IMR-90 (cell line): ENCODE results near the gene VTN. TPM values are rescaled to one million over a fixed set of nuclear protein-coding genes. Genes with fewer than 3 reads are reported as not detected.

Experiments used
- ATAC-seq: fragments of 200-7000 bp; cut with Tn5 transposase; 2 replicates; pipeline ENCODE4 v1.9.1; 2020; ENCODE audit warnings: low read depth, mild to moderate bottlenecking, moderate library complexity
- BruUV-seq: library from RNA; stranded (reverse); fragments of 400-500 nt; replicated peaks from 2 replicates; lab custom pipeline; 2021; lab: Mats Ljungman, UMichigan
- CTCF ChIA-PET: fragments of 300-600 bp; formaldehyde crosslinking; extraction: SDS; loops from one replicate; lab custom pipeline; 2021; ENCODE audit warnings: antibody characterized with exemption; lab: Yijun Ruan, JAX
- POLR2A ChIA-PET: fragments of 300-600 bp; sonication (Branson Sonifier 250); formaldehyde crosslinking; loops from one replicate; lab custom pipeline; 2022; ENCODE audit warnings: antibody characterized with exemption; ENCODE audit not compliant: unreplicated experiment; lab: Charles Lee
- DNase-seq: peaks from one replicate; pipeline ENCODE4 v3.0.0; 2013
- H2AFZ ChIP-seq: replicated peaks from 2 replicates; pipeline ENCODE3; 2013; ENCODE audit warnings: low read length, mild to moderate bottlenecking; ENCODE audit not compliant: poor library complexity
- H2AK5ac ChIP-seq: 2 replicates; pipeline ENCODE4 v1.6.1; 2013; ENCODE audit warnings: low read depth, low read length, inconsistent platforms
- H2AK9ac ChIP-seq: replicated peaks from 2 replicates; pipeline ENCODE3; 2013; ENCODE audit warnings: mild to moderate bottlenecking, low read depth, low read length, moderate library complexity; ENCODE audit not compliant: poor library complexity
- H2BK120ac ChIP-seq: 2 replicates; pipeline ENCODE4 v1.6.1; 2013; ENCODE audit warnings: low read depth, low read length, inconsistent platforms
- H2BK15ac ChIP-seq: 3 replicates; pipeline ENCODE4 v1.6.1; 2013; ENCODE audit warnings: low read depth, low read length, inconsistent platforms
- H2BK20ac ChIP-seq: 2 replicates; pipeline ENCODE4 v1.6.1; 2013; ENCODE audit warnings: low read depth, mild to moderate bottlenecking, inconsistent platforms, low read length, moderate library complexity
- H2BK5ac ChIP-seq: 2 replicates; pipeline ENCODE4 v1.6.1; 2013; ENCODE audit warnings: mild to moderate bottlenecking, low read depth, low read length, inconsistent platforms; ENCODE audit not compliant: poor library complexity, severe bottlenecking
- H3K14ac ChIP-seq: replicated peaks from 2 replicates; pipeline ENCODE4 v1.6.1; 2013; ENCODE audit warnings: low read depth, low read length, inconsistent platforms
- H3K18ac ChIP-seq: 2 replicates; pipeline ENCODE4 v1.6.1; 2013; ENCODE audit warnings: low read depth, low read length, control low read depth
- H3K23ac ChIP-seq: 2 replicates; pipeline ENCODE4 v1.6.1; 2013; ENCODE audit warnings: low read depth, low read length, inconsistent platforms
- H3K27ac ChIP-seq: 2 replicates; pipeline ENCODE4 v1.5.1; 2013; ENCODE audit warnings: mild to moderate bottlenecking, control low read depth, low read length; ENCODE audit not compliant: insufficient read depth
- H3K27me3 ChIP-seq: 2 replicates; pipeline ENCODE4 v1.6.1; 2013; ENCODE audit warnings: low read length; ENCODE audit not compliant: control insufficient read depth, insufficient read depth
- H3K36me3 ChIP-seq: 2 replicates; pipeline ENCODE4 v1.6.1; 2013; ENCODE audit warnings: low read length, mixed read lengths; ENCODE audit not compliant: control insufficient read depth, insufficient read depth
- H3K4ac ChIP-seq: 2 replicates; pipeline ENCODE4 v1.6.1; 2013; ENCODE audit warnings: low read depth, low read length, inconsistent platforms
- H3K4me1 ChIP-seq: 2 replicates; pipeline ENCODE4 v1.6.1; 2013; ENCODE audit warnings: low read length, mixed read lengths; ENCODE audit not compliant: control insufficient read depth, insufficient read depth
- H3K4me2 ChIP-seq: 2 replicates; pipeline ENCODE4 v1.6.1; 2013; ENCODE audit warnings: low read depth, mild to moderate bottlenecking, control low read depth, low read length, moderate library complexity
- H3K4me3 ChIP-seq: 2 replicates; pipeline ENCODE4 v1.5.1; 2013; ENCODE audit warnings: low read depth, mild to moderate bottlenecking, control low read depth, low read length, moderate library complexity; ENCODE audit not compliant: insufficient read depth
- H3K56ac ChIP-seq: 2 replicates; pipeline ENCODE4 v1.6.1; 2013; ENCODE audit warnings: low read length, inconsistent platforms; ENCODE audit not compliant: insufficient read depth; ENCODE audit errors: extremely low read depth
- H3K79me1 ChIP-seq, 2 experiments: 2 replicates each; pipeline ENCODE4 v1.6.1; 2013; ENCODE audit warnings: low read length in 2 of 2, inconsistent platforms in 1 of 2, low read depth in 1 of 2
- H3K9ac ChIP-seq: 2 replicates; pipeline ENCODE4 v1.6.1; 2013; ENCODE audit warnings: low read depth, low read length, control low read depth
- H3K9me1 ChIP-seq: 2 replicates; pipeline ENCODE4 v1.6.1; 2013; ENCODE audit warnings: low read length, inconsistent platforms; ENCODE audit not compliant: insufficient read depth
- H3K9me3 ChIP-seq: 2 replicates; pipeline ENCODE4 v1.6.1; 2013; ENCODE audit warnings: low read length; ENCODE audit not compliant: control insufficient read depth, insufficient read depth
- H4K20me1 ChIP-seq: 2 replicates; pipeline ENCODE4 v1.6.1; 2013; ENCODE audit warnings: low read length, inconsistent platforms; ENCODE audit not compliant: insufficient read depth
- H4K5ac ChIP-seq: 2 replicates; pipeline ENCODE4 v1.6.1; 2013; ENCODE audit warnings: mild to moderate bottlenecking, low read depth, low read length, control low read depth
- H4K8ac ChIP-seq, 2 experiments: 2 replicates each; pipeline ENCODE4 v1.6.1; 2013; ENCODE audit warnings: low read depth in 2 of 2, low read length in 2 of 2, control low read depth in 1 of 2, inconsistent platforms in 1 of 2
- H4K91ac ChIP-seq: 2 replicates; pipeline ENCODE4 v1.6.1; 2013; ENCODE audit warnings: low read depth, low read length, inconsistent platforms; ENCODE audit not compliant: insufficient read depth
- BHLHE40 ChIP-seq: fragments of 150-350 bp; IDR thresholded peaks from 2 replicates; pipeline ENCODE4 v1.6.1; 2016; ENCODE audit warnings: mild to moderate bottlenecking, low read depth, low read length
- CEBPB ChIP-seq: IDR thresholded peaks from 2 replicates; pipeline ENCODE4 v1.6.1; 2012; ENCODE audit warnings: low read depth, low read length, improper control_type of control experiment
- CHD1 ChIP-seq: IDR thresholded peaks from 2 replicates; pipeline ENCODE4 v1.6.1; 2012; ENCODE audit warnings: low read depth, low read length, improper control_type of control experiment
- MAFK ChIP-seq: IDR thresholded peaks from 2 replicates; pipeline ENCODE4 v1.6.1; 2012; ENCODE audit warnings: low read depth, low read length, improper control_type of control experiment
- MAZ ChIP-seq: IDR thresholded peaks from 2 replicates; pipeline ENCODE4 v1.6.1; 2012; ENCODE audit warnings: low read depth, mild to moderate bottlenecking, low read length, improper control_type of control experiment, moderate library complexity, borderline replicate concordance
- MXI1 ChIP-seq: IDR thresholded peaks from 2 replicates; pipeline ENCODE4 v1.6.1; 2012; ENCODE audit warnings: low read depth, mild to moderate bottlenecking, low read length, moderate library complexity, borderline replicate concordance
- NFE2L2 ChIP-seq: fragments of 150-350 bp; IDR thresholded peaks from 2 replicates; pipeline ENCODE4 v1.6.1; 2016; ENCODE audit warnings: low read depth, mild to moderate bottlenecking, low read length
- RAD21 ChIP-seq: IDR thresholded peaks from 2 replicates; pipeline ENCODE4 v1.6.1; 2012; ENCODE audit warnings: low read length, improper control_type of control experiment
- RCOR1 ChIP-seq: IDR thresholded peaks from 2 replicates; pipeline ENCODE4 v1.6.1; 2012; ENCODE audit warnings: mild to moderate bottlenecking, low read length, improper control_type of control experiment; ENCODE audit not compliant: insufficient replicate concordance
- WGBS, 2 experiments: methylation state at CpG; one replicate each; pipeline versions ENCODE4 v1.1.5 to v1.1.7; 2013; ENCODE audit warnings: missing lambda C conversion rate in 2 of 2; ENCODE audit not compliant: insufficient read length in 1 of 2; ENCODE audit errors: extremely low coverage in 2 of 2; 5-methylcytosine and 5-hydroxymethylcytosine counted together
- dilution Hi-C: fragments of 300-500 bp; cut with HindIII; formaldehyde crosslinking; loops from one replicate; pipeline ENCODE4 v1.14.3; 2018; ENCODE audit warnings: low sequenced_read_pairs; ENCODE audit not compliant: unreplicated experiment
- in situ Hi-C: fragments of 300-500 bp; cut with MboI; formaldehyde crosslinking; loops from 3 replicates; pipeline ENCODE4 v1.14.3; 2019; ENCODE audit warnings: low sequenced_read_pairs, inconsistent platforms, mixed read lengths
- intact Hi-C: fragments of 100-400 bp; cut with micrococcal nuclease; formaldehyde crosslinking; loops from 2 replicates; pipeline ENCODE4 v1.10.0; 2022
- polyA plus RNA-seq, 3 experiments: library from polyadenylated mRNA; depleted of rRNA; stranded (reverse); fragments of >200 nt; gene quantifications; 2 replicates each; pipeline ENCODE4 v1.2.3, GENCODE V29; 2012; ENCODE audit warnings: low replicate concordance in 1 of 3
- total RNA-seq: library from RNA; depleted of rRNA; stranded (reverse); fragments of >200 nt; gene quantifications from 2 replicates; pipeline ENCODE4 v1.2.3, GENCODE V29; 2012
- TF ChIP-seq, protein P1 (sequence below): fragments of 150-350 bp; IDR thresholded peaks from 2 replicates; pipeline ENCODE4 v1.6.1; 2016; ENCODE audit warnings: low read depth, mild to moderate bottlenecking, low read length, moderate library complexity, borderline replicate concordance
- TF ChIP-seq, protein P2 (sequence below): fragments of 150-350 bp; IDR thresholded peaks from 2 replicates; pipeline ENCODE4 v1.6.1; 2017; ENCODE audit warnings: mild to moderate bottlenecking, antibody characterized with exemption, low read length, low read depth

VTN gene
- total and polyA plus RNA-seq, 2 of the 4 experiments (the other 2 are of a cell fraction) = 0.18 to 1.0 TPM

GRCh38 chr17:28365487-28365886, 4.6 kb downstream of the VTN start:
- intact Hi-C loops (no loop called here), in situ Hi-C loops (no loop called here), dilution Hi-C loops (no loop called here)
- BruUV-seq = no TSS peak
- H2AK5ac ChIP-seq = no peak overlapping the region
- H2BK20ac ChIP-seq = no peak overlapping the region
- no peak overlapping the region for H4K91ac ChIP-seq
- H4K5ac ChIP-seq = no peak overlapping the region
- no peak overlapping the region for H3K27ac ChIP-seq
- no peak overlapping the region for H4K8ac ChIP-seq
- H3K4me3 ChIP-seq = no peak overlapping the region
- no peak overlapping the region for H3K9ac ChIP-seq
- H2AK9ac ChIP-seq = no peak overlapping the region
- no peaks in the 10 kb centered on the region; a peak in 1 of 4 replicates for H3K79me1 ChIP-seq
- H3K4me1 ChIP-seq = peaks cover 4% of the 10 kb centered on the region; the same call in 1 of the 2 replicates
- no peak overlapping the region for H2BK5ac ChIP-seq
- ATAC-seq = no peak
- H3K18ac ChIP-seq = no peak overlapping the region
- no peak overlapping the region for H2AFZ ChIP-seq
- no peak overlapping the region for H2BK120ac ChIP-seq
- H3K9me1 ChIP-seq = peaks cover 8% of the 10 kb centered on the region; the same call in 1 of the 2 replicates
- no peaks in the 10 kb centered on the region for H3K9me3 ChIP-seq
- no CpG with 5 or more reads among the region's 3 CpGs for WGBS, 2 experiments
- no peak overlapping the region for H3K23ac ChIP-seq
- no peaks in the 10 kb centered on the region for H3K27me3 ChIP-seq
- CTCF ChIA-PET = no interaction called here
- H2BK15ac ChIP-seq = no peak overlapping the region
- no peak for DNase-seq
- POLR2A ChIA-PET = no interaction called here
- H3K4ac ChIP-seq = no peak overlapping the region
- H4K20me1 ChIP-seq = peaks cover 4% of the 10 kb centered on the region; the same call in 1 of the 2 replicates
- H3K4me2 ChIP-seq = no peak overlapping the region
- H3K56ac ChIP-seq = no peak overlapping the region
- TF ChIP-seq MAFK = no peak
- TF ChIP-seq MAZ = no peak
- TF ChIP-seq RAD21 = no peak
- no peak for TF ChIP-seq NFE2L2
- TF ChIP-seq CHD1 = no peak
- TF ChIP-seq, protein P1, sequence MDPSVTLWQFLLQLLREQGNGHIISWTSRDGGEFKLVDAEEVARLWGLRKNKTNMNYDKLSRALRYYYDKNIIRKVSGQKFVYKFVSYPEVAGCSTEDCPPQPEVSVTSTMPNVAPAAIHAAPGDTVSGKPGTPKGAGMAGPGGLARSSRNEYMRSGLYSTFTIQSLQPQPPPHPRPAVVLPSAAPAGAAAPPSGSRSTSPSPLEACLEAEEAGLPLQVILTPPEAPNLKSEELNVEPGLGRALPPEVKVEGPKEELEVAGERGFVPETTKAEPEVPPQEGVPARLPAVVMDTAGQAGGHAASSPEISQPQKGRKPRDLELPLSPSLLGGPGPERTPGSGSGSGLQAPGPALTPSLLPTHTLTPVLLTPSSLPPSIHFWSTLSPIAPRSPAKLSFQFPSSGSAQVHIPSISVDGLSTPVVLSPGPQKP = no peak
- TF ChIP-seq MXI1 = no peak
- TF ChIP-seq BHLHE40 = no peak
- no peak for TF ChIP-seq CEBPB
- TF ChIP-seq RCOR1 = no peak
- TF ChIP-seq, protein P2, sequence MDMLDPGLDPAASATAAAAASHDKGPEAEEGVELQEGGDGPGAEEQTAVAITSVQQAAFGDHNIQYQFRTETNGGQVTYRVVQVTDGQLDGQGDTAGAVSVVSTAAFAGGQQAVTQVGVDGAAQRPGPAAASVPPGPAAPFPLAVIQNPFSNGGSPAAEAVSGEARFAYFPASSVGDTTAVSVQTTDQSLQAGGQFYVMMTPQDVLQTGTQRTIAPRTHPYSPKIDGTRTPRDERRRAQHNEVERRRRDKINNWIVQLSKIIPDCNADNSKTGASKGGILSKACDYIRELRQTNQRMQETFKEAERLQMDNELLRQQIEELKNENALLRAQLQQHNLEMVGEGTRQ = no peak
- peaks cover 19% of the 10 kb centered on the region for H3K36me3 ChIP-seq
- no peak overlapping the region for H3K14ac ChIP-seq
